AG09309 (cell line): ENCODE data around the gene COIL.

ENCODE experiments used
- DNase-seq: peaks from one replicate; pipeline ENCODE4 v3.0.0-alpha.2; 2010; ENCODE audit warnings: low read depth
- H3K4me3 ChIP-seq: 2 replicates; pipeline ENCODE4 v1.5.1; 2011; ENCODE audit warnings: mild to moderate bottlenecking, low read depth, low read length, moderate library complexity; ENCODE audit not compliant: control insufficient read depth
- TF ChIP-seq, protein P1 (sequence below): IDR thresholded peaks from 2 replicates; pipeline ENCODE4 v1.5.1; 2011; ENCODE audit warnings: mild to moderate bottlenecking, low read depth, low read length, inconsistent platforms; ENCODE audit not compliant: insufficient read depth, control insufficient read depth; ENCODE audit errors: missing control alignments

Gene COIL

DNA sequence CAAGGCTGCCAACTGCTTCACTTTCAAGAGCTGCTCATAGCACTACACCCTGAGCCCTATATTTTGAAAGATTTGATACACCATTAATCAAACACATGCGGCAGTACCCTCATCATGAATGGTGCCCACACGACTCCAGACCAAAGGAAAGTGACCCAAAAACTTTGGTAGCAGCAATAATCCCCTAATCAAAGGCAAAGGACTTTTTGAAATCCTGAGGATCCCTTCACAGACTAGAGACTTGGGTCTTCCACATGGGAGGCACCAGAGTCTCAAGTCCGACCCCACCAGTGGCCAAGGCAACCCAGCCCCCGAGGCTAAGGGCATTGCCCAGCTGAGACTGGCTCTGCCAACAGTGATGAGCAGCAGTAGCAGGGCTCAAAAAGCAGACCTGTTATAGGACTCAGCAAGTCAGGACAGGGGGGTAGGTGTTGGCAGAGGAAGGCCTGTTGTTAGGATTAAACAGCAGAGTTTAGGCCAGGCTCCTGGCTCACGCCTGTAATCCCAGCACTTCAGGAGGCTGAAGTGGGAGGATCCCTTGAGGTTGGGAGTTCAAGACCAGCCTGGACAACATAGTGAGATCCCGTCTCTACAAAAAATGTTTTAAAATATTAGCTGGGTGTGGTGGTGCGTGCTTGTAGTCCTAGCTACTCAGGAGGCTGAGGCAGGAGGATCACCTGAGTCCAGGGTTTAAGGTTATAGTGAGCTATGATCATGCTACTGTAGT is 50.2 kb downstream of the COIL start:
- H3K4me3 ChIP-seq = no peak overlapping the region
- TF ChIP-seq, protein P1, sequence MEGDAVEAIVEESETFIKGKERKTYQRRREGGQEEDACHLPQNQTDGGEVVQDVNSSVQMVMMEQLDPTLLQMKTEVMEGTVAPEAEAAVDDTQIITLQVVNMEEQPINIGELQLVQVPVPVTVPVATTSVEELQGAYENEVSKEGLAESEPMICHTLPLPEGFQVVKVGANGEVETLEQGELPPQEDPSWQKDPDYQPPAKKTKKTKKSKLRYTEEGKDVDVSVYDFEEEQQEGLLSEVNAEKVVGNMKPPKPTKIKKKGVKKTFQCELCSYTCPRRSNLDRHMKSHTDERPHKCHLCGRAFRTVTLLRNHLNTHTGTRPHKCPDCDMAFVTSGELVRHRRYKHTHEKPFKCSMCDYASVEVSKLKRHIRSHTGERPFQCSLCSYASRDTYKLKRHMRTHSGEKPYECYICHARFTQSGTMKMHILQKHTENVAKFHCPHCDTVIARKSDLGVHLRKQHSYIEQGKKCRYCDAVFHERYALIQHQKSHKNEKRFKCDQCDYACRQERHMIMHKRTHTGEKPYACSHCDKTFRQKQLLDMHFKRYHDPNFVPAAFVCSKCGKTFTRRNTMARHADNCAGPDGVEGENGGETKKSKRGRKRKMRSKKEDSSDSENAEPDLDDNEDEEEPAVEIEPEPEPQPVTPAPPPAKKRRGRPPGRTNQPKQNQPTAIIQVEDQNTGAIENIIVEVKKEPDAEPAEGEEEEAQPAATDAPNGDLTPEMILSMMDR = no peak
- no peak for DNase-seq

DNA sequence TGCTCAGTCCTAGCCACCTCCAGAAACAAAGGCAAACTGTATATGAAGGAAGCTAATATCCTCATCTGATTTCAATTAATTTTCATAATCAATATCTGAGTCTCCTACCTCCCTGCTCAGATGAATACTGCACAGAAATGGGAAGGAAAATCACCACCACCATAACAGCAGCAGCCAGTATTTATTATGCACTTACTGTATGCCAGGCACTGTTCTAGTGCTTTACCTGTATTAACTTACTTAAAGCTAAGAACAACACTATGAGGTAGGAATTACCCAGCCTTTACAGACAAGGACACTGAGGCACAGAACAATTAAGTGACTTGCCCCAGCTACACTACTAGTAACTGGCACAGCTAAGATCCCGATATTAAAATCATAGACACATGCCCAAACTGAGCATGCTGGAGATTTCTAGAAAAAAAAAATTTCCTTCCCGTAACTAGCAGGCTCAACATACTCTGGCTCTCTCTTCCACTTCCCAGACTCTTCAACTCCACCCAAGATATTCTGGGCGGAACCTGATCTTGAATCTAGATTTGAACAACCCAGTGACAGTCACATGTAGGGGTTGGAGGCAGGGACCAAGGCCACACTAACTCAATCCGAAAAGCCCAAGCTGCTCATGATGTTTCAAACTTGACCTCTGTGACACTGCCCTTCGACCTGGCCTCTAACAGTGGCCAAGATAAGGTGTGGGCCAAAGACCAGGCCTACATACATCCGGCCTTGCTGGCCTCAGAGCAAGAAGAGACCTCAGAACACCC is 50.9 kb downstream of the COIL start:
- no peak overlapping the region for H3K4me3 ChIP-seq
- TF ChIP-seq, protein P1 = no peak
- DNase-seq = no peak

DNA sequence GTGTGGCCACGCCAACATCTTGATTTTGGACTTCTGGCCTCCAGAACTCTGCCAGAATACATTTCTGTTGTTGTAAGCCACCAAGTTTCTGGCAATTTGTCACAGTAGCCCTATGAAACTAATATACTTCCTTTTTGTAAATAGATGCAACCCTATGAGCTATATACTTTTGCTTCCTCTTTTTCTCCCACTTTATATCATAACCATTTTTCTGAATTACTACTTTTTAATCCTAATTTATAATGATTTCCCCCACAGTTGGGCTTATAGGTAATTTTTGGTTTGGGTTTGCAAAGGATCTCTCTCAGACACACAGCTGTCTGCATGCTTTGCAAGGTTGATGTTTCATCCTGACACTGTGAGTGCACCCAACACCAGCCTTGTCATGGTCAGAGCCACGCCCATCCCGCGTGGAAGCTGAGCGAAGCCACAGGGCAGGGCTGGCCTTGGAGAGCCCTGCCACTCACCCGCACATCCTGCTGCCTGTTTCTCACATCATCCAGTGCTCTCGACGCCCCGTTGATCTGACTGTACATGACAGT is 52.8 kb downstream of the COIL start:
- TF ChIP-seq, protein P1 = no peak
- no peak overlapping the region for H3K4me3 ChIP-seq
- no peak for DNase-seq

DNA sequence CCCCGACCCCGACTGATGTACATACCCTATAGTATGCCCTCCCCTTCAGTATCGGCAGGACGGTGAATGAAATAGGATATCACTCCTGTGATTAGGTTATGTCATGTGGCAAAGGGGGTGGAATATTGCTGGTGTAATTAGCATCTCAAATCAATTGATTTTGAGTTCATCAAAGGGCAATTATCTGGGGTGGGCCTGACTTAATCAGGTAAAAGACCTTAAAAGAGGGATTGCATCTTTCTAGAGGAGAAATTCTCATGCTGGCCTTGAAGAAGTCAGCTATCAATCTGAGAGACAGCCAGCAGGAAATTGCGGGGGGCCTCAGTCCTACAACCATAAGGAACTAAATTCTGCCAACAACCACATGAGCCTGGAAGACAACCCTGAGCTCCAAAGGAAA is 57.3 kb downstream of the COIL start:
- TF ChIP-seq, protein P1 = no peak
- DNase-seq = no peak
- no peak overlapping the region for H3K4me3 ChIP-seq

DNA sequence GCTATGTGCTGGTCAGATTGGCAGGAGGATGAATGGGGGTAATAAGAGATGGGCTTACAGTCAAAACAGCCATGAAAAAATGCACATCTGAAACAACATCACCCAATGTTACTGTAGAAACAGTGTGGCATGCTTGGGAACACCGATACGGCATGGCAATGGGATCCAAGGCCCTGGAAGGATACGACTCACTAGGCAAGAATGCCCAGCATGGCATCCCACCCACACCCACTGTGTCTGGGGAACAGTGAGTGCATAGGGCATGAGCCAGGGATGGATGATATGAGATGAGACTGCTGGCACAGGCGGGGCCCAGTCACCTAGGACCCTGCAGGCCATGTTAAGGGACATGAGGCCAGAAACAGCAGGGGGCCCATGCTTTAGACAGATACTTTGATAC is 58.5 kb downstream of the COIL start:
- TF ChIP-seq, protein P1 = no peak
- no peak for DNase-seq
- H3K4me3 ChIP-seq = no peak overlapping the region

DNA sequence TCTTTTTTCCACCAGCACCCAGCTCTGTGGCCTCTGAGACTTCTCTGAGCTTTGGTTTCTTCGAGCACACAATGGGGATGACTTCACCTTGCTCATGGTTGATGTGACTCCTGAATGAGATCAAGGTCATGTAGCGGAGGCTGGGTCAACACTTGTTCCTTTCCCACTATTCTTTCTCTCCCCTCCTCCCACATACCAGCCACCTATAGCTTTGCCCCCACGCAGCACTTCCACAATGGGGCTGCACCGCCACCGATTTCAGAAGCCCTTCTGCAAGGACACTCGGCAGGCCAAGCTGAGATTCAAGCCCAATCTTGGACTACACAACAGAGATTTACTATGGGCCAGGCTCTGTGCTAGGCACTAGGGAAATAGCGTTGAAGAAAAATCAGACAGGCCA is 61.4 kb downstream of the COIL start:
- no peak overlapping the region for H3K4me3 ChIP-seq
- TF ChIP-seq, protein P1 = no peak
- DNase-seq = no peak
